Choroid plexus epithelial cell (primary cell): ENCODE results near the gene MYO1D.

Experiments
- DNase-seq: peaks from one replicate; pipeline ENCODE4 v3.0.0-alpha.2; 2010; ENCODE audit warnings: low read depth
- H3K4me3 ChIP-seq: 2 replicates; pipeline ENCODE4 v1.5.1; 2011; ENCODE audit warnings: low read depth, mild to moderate bottlenecking, control low read depth, low read length, moderate library complexity
- TF ChIP-seq, protein P1 (sequence below): conservative IDR thresholded peaks from 2 replicates; pipeline ENCODE4 v1.5.1; 2011; ENCODE audit warnings: low read depth, mild to moderate bottlenecking, control low read depth, inconsistent platforms, low read length, moderate library complexity

MYO1D gene

DNA sequence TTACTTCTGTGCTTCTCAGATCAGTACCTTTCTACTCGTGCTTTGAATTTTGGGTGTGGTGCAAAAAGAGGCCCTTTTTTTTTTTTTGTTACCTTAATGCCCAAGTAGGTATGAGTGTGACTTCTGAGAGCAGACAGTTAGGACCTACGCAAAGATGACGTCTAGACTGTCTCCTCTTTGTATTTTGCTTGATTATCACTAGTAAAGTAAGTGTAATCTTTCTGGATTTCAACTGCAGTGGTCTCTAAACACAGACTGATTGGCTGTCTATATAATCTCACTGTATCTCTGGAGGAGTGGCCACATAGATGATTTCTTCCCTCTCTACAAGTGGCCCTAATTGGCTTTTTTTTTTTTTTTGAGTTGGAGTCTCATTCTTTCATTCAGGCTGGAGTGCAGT is 401.7 kb downstream of the MYO1D start:
- no peak overlapping the region for H3K4me3 ChIP-seq
- no peak for DNase-seq
- TF ChIP-seq, protein P1, sequence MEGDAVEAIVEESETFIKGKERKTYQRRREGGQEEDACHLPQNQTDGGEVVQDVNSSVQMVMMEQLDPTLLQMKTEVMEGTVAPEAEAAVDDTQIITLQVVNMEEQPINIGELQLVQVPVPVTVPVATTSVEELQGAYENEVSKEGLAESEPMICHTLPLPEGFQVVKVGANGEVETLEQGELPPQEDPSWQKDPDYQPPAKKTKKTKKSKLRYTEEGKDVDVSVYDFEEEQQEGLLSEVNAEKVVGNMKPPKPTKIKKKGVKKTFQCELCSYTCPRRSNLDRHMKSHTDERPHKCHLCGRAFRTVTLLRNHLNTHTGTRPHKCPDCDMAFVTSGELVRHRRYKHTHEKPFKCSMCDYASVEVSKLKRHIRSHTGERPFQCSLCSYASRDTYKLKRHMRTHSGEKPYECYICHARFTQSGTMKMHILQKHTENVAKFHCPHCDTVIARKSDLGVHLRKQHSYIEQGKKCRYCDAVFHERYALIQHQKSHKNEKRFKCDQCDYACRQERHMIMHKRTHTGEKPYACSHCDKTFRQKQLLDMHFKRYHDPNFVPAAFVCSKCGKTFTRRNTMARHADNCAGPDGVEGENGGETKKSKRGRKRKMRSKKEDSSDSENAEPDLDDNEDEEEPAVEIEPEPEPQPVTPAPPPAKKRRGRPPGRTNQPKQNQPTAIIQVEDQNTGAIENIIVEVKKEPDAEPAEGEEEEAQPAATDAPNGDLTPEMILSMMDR: no peak

DNA sequence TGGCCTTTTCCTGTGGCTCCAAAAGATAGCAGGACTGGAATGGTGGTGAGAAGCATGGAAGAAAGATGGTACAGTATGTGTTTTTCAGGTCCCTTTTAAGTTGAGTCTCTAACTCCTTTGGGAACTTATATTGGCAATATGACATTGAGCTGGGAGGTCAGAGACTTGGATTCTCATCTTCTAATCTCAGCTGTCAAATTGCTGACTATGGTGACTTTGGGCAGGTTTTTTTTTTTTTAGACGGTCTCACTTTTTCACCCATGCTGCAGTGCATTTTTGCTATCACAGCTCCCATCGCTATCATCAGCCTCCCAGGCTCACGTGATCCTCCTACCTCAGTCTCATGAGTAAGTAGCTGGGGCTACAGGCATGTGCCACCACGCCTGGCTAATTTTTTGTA is 405.3 kb downstream of the MYO1D start:
- no peak overlapping the region for H3K4me3 ChIP-seq
- TF ChIP-seq, protein P1: no peak
- no peak for DNase-seq

DNA sequence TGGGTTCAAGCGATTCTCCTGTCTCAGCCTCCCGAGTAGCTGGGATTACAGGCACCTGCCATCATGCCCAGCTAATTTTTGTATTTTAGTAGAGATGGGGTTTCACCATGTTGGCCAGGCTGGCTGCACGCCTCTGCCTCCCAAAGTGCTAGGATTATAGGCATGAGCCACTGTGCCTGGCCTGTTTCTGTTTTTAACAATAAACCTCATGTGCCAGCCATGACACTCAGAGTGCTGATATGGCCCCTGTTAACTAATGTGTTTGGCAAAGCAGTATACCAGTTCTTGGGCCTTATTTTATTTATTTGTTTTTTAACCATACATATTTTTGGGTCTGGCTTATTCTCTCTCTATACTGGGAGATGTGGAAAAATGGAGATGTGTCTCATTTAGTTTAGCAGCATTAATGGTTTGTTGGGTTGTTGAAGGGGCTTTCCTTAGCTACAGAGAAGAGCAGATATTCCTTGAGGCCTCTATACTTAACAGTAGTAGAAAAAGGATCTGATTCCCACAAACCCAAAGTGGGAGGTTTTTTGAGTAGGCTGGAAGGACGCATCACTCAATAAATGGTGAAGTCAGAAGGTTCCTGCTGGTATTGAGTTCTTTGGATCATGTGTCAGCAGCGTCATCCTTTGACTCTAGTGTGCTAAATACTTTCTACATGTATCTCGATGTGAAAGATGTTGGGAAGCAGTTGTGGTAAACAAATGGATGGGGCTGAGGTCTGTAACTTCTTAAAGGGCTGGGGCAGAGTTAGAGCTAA is 406.3 kb downstream of the MYO1D start:
- TF ChIP-seq, protein P1: no peak
- DNase-seq: no peak
- no peak overlapping the region for H3K4me3 ChIP-seq

DNA sequence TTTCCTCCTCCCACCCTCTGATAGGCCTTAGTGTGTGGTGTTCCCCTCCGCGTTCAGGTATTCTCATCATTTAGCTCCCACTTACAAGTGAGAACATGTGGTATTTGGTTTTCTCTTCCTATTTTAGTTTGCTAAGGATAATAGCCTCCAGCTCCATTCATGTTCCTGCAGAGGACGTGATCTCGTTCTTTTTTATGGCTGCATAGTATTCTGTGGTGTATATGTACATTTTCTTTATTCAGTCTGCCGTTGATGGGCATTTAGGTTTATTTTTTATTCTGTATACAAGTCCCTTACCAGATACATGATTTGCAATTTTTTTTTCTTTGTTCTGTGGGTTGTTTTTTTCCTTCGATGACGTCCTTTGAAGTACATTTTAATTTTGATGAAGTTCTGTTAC is 409.0 kb downstream of the MYO1D start:
- H3K4me3 ChIP-seq: no peak overlapping the region
- TF ChIP-seq, protein P1: no peak
- DNase-seq: no peak

DNA sequence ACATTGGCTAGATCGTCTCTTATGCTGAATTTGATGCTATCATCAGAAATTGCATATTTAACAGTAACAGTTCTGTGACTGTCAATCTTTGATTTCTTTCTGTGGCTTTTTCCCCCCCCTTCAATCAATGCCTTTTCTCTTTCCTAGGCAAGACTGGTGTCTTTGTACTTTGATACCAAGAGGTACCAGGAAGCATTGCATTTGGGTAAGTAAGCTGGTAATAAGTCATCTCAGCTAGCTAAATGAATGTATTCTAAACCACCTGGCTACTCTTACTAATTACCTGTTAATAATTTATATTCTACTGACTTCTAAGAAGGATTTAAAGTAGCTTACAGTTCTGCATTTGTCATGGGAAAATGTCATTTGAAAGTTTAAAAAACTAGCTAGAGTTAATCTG is 412.6 kb downstream of the MYO1D start:
- H3K4me3 ChIP-seq: no peak overlapping the region
- no peak for DNase-seq
- TF ChIP-seq, protein P1: no peak

DNA sequence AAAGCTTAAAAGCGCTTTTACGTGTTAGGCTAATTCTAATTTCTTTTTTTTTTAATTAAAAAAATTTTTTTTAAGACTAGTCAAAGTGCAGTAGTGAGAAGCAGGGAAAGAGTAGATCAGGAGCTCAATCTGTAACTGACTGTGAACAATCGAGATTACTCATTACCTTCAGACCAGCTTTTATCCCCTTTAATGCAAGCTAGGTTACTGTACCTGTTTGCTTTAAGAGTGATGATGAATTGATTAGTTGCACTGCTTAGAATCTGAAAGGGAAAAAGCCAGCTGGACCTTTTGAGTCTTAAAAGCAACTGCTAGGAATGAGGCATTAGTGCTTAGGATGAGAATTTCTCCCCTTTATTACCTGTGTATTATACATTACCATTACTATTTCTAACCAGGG is 413.6 kb downstream of the MYO1D start:
- no peak overlapping the region for H3K4me3 ChIP-seq
- DNase-seq: no peak
- TF ChIP-seq, protein P1: no peak
